ENCODE results near the gene ACTRT3. TPM values are rescaled to one million over a fixed set of nuclear protein-coding genes. Genes with fewer than 3 reads are reported as not detected.

The ACTRT3 gene
- total and polyA plus RNA-seq, 2 of the 13 experiments (the other 11 are each of a cell fraction or from before 2014, with no cell fraction given): 0.42 to 0.97 TPM

DNA sequence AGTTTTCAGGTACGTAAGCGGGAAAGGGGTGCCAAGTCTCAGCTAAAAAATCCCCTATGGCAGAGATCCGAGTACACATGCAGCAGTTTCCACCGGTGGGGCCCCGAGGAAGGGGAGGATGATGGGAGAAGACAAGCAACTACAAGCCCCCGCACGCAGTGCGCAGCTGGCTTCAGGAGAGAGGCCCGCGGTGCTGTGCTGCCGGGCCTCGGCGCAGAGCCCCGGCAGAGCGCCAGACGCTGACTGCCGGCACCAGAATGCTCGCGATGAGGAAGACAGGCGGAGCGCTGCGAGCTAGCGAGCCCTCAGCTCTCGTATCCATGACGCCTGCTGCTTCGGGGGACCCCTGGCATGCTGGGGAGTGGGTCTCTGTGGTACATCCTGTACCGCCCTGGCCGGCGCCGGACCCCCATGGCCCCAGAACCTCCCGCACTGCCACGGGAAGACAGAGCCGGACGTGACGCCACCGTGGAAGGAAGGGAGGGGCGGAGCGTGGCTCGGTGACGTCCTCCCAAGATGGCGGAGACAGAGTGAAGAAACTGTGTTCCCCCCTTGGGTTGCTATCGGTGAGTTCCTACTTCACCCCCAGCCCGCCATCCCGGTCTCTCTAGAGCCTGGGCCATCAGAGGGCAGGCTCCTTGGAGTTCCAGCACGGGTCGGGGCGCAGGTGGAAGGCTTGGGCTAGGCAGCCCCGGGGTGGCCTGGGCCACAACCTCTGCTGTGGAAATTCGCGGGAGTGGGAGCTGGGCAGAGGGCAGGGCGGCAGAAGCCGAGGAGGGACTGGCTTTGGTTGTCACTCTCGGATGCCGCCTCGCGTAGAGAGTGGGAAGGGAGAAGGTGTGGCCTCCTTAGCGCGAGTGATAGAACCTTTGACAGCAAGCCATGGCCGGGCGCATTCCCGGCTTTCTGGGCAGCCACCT lies 3.8 kb upstream of the ACTRT3 start, which contains the start of gene MYNN (continued):
- TF ChIP-seq, protein P1, sequence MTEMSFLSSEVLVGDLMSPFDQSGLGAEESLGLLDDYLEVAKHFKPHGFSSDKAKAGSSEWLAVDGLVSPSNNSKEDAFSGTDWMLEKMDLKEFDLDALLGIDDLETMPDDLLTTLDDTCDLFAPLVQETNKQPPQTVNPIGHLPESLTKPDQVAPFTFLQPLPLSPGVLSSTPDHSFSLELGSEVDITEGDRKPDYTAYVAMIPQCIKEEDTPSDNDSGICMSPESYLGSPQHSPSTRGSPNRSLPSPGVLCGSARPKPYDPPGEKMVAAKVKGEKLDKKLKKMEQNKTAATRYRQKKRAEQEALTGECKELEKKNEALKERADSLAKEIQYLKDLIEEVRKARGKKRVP (CRISPR knock-in tag; IDR thresholded peaks at IDR 0.05): no peak; a peak in 1 of 4 replicates
- TF ChIP-seq THAP8 (CRISPR knock-in tag; IDR thresholded peaks at IDR 0.05; ENCODE audit: borderline replicate concordance): no peak
- no peak for TF ChIP-seq ZNF354B (CRISPR knock-in tag; IDR thresholded peaks at IDR 0.05)
- no peak for TF ChIP-seq JARID2 (CRISPR knock-in tag; IDR thresholded peaks at IDR 0.05; ENCODE audit: insufficient replicate concordance)
- no peak for TF ChIP-seq SRSF9 (IDR thresholded peaks at IDR 0.05; ENCODE audit: borderline replicate concordance, insufficient read depth, low read depth, low read length, poor library complexity, severe bottlenecking)
- TF ChIP-seq, protein P2, sequence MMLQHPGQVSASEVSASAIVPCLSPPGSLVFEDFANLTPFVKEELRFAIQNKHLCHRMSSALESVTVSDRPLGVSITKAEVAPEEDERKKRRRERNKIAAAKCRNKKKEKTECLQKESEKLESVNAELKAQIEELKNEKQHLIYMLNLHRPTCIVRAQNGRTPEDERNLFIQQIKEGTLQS (CRISPR knock-in tag; IDR thresholded peaks at IDR 0.05): no peak; the same call in 1 of the 2 replicates
- no peak for TF ChIP-seq HMG20B (CRISPR knock-in tag; conservative IDR thresholded peaks at IDR 0.05)
- peak; percentile 85 for TF ChIP-seq YEATS2 (CRISPR knock-in tag; IDR thresholded peaks at IDR 0.05; ENCODE audit: borderline replicate concordance)
- TF ChIP-seq NCOA2 (CRISPR knock-in tag; IDR thresholded peaks at IDR 0.05): peak; percentile 45; the same call in 1 of the 2 replicates
- TF ChIP-seq PRDM4 (CRISPR knock-in tag; IDR thresholded peaks at IDR 0.05; ENCODE audit: borderline replicate concordance): no peak
- no peak for TF ChIP-seq ZNF530 (CRISPR knock-in tag; IDR thresholded peaks at IDR 0.05; ENCODE audit: low read depth)
- TF ChIP-seq, protein P3, sequence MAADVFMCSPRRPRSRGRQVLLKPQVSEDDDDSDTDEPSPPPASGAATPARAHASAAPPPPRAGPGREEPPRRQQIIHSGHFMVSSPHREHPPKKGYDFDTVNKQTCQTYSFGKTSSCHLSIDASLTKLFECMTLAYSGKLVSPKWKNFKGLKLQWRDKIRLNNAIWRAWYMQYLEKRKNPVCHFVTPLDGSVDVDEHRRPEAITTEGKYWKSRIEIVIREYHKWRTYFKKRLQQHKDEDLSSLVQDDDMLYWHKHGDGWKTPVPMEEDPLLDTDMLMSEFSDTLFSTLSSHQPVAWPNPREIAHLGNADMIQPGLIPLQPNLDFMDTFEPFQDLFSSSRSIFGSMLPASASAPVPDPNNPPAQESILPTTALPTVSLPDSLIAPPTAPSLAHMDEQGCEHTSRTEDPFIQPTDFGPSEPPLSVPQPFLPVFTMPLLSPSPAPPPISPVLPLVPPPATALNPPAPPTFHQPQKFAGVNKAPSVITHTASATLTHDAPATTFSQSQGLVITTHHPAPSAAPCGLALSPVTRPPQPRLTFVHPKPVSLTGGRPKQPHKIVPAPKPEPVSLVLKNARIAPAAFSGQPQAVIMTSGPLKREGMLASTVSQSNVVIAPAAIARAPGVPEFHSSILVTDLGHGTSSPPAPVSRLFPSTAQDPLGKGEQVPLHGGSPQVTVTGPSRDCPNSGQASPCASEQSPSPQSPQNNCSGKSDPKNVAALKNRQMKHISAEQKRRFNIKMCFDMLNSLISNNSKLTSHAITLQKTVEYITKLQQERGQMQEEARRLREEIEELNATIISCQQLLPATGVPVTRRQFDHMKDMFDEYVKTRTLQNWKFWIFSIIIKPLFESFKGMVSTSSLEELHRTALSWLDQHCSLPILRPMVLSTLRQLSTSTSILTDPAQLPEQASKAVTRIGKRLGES (CRISPR knock-in tag; IDR thresholded peaks at IDR 0.05; ENCODE audit: borderline replicate concordance): peak; percentile 73; the same call in 1 of the 2 replicates
- no peak for TF ChIP-seq ZNF720 (CRISPR knock-in tag; IDR thresholded peaks at IDR 0.05)
- TF ChIP-seq ZBTB3 (CRISPR knock-in tag; IDR thresholded peaks at IDR 0.05; ENCODE audit: borderline replicate concordance, low read depth): 0 out of 2 replicates have a peak, but pooled peaks have one; percentile 31
- TF ChIP-seq ONECUT2 (CRISPR knock-in tag; IDR thresholded peaks at IDR 0.05): no peak
- TF ChIP-seq ZNF598 (CRISPR knock-in tag; IDR thresholded peaks at IDR 0.05; ENCODE audit: borderline replicate concordance): peak; percentile 88; the same call in 1 of the 2 replicates
- TF ChIP-seq REPIN1 (CRISPR knock-in tag; IDR thresholded peaks at IDR 0.05; ENCODE audit: borderline replicate concordance, low read depth): peak; percentile 90
- TF ChIP-seq MAFF (IDR thresholded peaks at IDR 0.05; ENCODE audit: low read depth, low read length): no peak
